ENCODE results near the gene E2F1. TPM values are rescaled to one million over a fixed set of nuclear protein-coding genes. Genes with fewer than 3 reads are reported as not detected.

E2F1 gene
- total RNA-seq, 1 experiment from 2014 or later = 44.2 TPM

DNA sequence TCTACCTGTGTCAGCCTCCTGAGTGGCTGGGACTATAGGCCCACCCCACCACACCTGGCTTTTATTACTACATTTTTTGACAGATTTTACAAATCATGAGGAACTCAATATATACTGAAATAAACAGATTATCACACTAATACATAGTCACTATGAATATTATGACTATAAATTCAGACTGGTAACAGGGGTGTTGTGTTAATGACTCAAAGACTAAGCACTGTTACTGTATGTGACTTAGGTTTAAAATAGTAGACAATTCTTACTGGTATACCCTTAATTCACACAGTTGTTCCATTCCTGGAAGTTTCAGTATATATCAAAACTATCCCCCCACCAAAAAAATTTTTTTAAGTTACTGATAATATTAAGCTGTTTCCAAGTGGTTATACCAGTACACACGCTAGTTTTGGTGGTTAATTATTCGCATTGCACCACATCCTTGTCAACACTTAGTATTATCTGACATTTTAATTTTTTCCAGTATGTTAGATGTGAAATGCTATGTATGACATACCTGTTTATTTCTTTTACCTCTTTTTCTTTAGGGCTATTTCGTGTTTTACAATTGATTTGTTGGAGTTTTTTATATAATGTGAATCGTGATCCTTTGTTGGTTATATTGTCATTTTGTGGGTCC, 58.5 kb downstream of the E2F1 start:
- H3K4me3 Mint-ChIP-seq = no peak overlapping the region
- DNase-seq (ENCODE audit: low spot score) (no peak), ATAC-seq (no peak)
- ChIA-PET CTCF (interaction anchor here (1.0 kb wide), 1 partner anchor 170 kb away, joined by 4 read pairs; no protein-coding TSS in a partner anchor), POLR2A (no interaction called here)
- H3K27me3 Mint-ChIP-seq (ENCODE audit: low read depth) = no peaks in the 10 kb centered on the region
- H3K27ac Mint-ChIP-seq = no peak overlapping the region
- TF ChIP-seq, protein P1, sequence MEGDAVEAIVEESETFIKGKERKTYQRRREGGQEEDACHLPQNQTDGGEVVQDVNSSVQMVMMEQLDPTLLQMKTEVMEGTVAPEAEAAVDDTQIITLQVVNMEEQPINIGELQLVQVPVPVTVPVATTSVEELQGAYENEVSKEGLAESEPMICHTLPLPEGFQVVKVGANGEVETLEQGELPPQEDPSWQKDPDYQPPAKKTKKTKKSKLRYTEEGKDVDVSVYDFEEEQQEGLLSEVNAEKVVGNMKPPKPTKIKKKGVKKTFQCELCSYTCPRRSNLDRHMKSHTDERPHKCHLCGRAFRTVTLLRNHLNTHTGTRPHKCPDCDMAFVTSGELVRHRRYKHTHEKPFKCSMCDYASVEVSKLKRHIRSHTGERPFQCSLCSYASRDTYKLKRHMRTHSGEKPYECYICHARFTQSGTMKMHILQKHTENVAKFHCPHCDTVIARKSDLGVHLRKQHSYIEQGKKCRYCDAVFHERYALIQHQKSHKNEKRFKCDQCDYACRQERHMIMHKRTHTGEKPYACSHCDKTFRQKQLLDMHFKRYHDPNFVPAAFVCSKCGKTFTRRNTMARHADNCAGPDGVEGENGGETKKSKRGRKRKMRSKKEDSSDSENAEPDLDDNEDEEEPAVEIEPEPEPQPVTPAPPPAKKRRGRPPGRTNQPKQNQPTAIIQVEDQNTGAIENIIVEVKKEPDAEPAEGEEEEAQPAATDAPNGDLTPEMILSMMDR (IDR thresholded peaks at IDR 0.05) = no peak
- no peak for TF ChIP-seq NR2C2 (CRISPR knock-in tag; IDR thresholded peaks at IDR 0.05)
- TF ChIP-seq GRHL2 (CRISPR knock-in tag; IDR thresholded peaks at IDR 0.05; ENCODE audit: insufficient replicate concordance, severe bottlenecking) = no peak
- TF ChIP-seq, protein P2, sequence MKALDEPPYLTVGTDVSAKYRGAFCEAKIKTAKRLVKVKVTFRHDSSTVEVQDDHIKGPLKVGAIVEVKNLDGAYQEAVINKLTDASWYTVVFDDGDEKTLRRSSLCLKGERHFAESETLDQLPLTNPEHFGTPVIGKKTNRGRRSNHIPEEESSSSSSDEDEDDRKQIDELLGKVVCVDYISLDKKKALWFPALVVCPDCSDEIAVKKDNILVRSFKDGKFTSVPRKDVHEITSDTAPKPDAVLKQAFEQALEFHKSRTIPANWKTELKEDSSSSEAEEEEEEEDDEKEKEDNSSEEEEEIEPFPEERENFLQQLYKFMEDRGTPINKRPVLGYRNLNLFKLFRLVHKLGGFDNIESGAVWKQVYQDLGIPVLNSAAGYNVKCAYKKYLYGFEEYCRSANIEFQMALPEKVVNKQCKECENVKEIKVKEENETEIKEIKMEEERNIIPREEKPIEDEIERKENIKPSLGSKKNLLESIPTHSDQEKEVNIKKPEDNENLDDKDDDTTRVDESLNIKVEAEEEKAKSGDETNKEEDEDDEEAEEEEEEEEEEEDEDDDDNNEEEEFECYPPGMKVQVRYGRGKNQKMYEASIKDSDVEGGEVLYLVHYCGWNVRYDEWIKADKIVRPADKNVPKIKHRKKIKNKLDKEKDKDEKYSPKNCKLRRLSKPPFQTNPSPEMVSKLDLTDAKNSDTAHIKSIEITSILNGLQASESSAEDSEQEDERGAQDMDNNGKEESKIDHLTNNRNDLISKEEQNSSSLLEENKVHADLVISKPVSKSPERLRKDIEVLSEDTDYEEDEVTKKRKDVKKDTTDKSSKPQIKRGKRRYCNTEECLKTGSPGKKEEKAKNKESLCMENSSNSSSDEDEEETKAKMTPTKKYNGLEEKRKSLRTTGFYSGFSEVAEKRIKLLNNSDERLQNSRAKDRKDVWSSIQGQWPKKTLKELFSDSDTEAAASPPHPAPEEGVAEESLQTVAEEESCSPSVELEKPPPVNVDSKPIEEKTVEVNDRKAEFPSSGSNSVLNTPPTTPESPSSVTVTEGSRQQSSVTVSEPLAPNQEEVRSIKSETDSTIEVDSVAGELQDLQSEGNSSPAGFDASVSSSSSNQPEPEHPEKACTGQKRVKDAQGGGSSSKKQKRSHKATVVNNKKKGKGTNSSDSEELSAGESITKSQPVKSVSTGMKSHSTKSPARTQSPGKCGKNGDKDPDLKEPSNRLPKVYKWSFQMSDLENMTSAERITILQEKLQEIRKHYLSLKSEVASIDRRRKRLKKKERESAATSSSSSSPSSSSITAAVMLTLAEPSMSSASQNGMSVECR (CRISPR knock-in tag; IDR thresholded peaks at IDR 0.05; ENCODE audit: borderline replicate concordance) = no peak
- no peak for TF ChIP-seq TP53 (CRISPR knock-in tag; IDR thresholded peaks at IDR 0.05)
- no peak for TF ChIP-seq TEAD1 (CRISPR knock-in tag; IDR thresholded peaks at IDR 0.05)
- no peak for TF ChIP-seq NR1H2 (CRISPR knock-in tag; IDR thresholded peaks at IDR 0.05)
- TF ChIP-seq CBFB (CRISPR knock-in tag; IDR thresholded peaks at IDR 0.05; ENCODE audit: low read depth) = no peak
- TF ChIP-seq TEAD4 (CRISPR knock-in tag; IDR thresholded peaks at IDR 0.05) = no peak
- TF ChIP-seq IRF2 (CRISPR knock-in tag; IDR thresholded peaks at IDR 0.05; ENCODE audit: borderline replicate concordance, low read depth) = no peak
- TF ChIP-seq, protein P3, sequence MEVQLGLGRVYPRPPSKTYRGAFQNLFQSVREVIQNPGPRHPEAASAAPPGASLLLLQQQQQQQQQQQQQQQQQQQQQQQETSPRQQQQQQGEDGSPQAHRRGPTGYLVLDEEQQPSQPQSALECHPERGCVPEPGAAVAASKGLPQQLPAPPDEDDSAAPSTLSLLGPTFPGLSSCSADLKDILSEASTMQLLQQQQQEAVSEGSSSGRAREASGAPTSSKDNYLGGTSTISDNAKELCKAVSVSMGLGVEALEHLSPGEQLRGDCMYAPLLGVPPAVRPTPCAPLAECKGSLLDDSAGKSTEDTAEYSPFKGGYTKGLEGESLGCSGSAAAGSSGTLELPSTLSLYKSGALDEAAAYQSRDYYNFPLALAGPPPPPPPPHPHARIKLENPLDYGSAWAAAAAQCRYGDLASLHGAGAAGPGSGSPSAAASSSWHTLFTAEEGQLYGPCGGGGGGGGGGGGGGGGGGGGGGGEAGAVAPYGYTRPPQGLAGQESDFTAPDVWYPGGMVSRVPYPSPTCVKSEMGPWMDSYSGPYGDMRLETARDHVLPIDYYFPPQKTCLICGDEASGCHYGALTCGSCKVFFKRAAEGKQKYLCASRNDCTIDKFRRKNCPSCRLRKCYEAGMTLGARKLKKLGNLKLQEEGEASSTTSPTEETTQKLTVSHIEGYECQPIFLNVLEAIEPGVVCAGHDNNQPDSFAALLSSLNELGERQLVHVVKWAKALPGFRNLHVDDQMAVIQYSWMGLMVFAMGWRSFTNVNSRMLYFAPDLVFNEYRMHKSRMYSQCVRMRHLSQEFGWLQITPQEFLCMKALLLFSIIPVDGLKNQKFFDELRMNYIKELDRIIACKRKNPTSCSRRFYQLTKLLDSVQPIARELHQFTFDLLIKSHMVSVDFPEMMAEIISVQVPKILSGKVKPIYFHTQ (CRISPR knock-in tag; IDR thresholded peaks at IDR 0.05) = no peak
- no peak for TF ChIP-seq RELA (CRISPR knock-in tag; IDR thresholded peaks at IDR 0.05; ENCODE audit: borderline replicate concordance)
- TF ChIP-seq CREM (CRISPR knock-in tag; IDR thresholded peaks at IDR 0.05) = no peak
- TF ChIP-seq, protein P4, sequence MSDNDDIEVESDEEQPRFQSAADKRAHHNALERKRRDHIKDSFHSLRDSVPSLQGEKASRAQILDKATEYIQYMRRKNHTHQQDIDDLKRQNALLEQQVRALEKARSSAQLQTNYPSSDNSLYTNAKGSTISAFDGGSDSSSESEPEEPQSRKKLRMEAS (CRISPR knock-in tag; IDR thresholded peaks at IDR 0.05) = no peak
- TF ChIP-seq SOX15 (CRISPR knock-in tag; IDR thresholded peaks at IDR 0.05) = no peak
- TF ChIP-seq STAT6 (CRISPR knock-in tag; conservative IDR thresholded peaks at IDR 0.05; ENCODE audit: low read depth) = no peak
- TF ChIP-seq, protein P5, sequence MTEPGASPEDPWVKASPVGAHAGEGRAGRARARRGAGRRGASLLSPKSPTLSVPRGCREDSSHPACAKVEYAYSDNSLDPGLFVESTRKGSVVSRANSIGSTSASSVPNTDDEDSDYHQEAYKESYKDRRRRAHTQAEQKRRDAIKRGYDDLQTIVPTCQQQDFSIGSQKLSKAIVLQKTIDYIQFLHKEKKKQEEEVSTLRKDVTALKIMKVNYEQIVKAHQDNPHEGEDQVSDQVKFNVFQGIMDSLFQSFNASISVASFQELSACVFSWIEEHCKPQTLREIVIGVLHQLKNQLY (CRISPR knock-in tag; IDR thresholded peaks at IDR 0.05) = no peak
- TF ChIP-seq USF1 (CRISPR knock-in tag; IDR thresholded peaks at IDR 0.05) = no peak
- TF ChIP-seq ZNF138 (CRISPR knock-in tag; conservative IDR thresholded peaks at IDR 0.05) = no peak
- TF ChIP-seq HMGA2 (CRISPR knock-in tag; IDR thresholded peaks at IDR 0.05) = no peak
- no peaks in the 10 kb centered on the region for H3K9me3 Mint-ChIP-seq
- no peaks in the 10 kb centered on the region for H3K4me1 Mint-ChIP-seq
- H3K36me3 Mint-ChIP-seq = peaks cover 45% of the 10 kb centered on the region

Measured in WTC11 (cell line).